ENCODE data around the gene MGST2. TPM values are rescaled to one million over a fixed set of nuclear protein-coding genes. Genes with fewer than 3 reads are reported as not detected.
A peak's percentile ranks its signal among the peaks of the same experiment; 100 is the strongest.

The MGST2 gene
- total and polyA plus RNA-seq, 4 donors = 51.7 to 171 (median 60.1) TPM

- Histone ChIP-seq H3K27ac (ENCODE audit: low read depth in 1 of 2, low read length in 1 of 2) (no peak overlapping the region), H3K36me3 (ENCODE audit: control insufficient read depth in 4 of 4, insufficient read depth in 4 of 4, low read length in 4 of 4) (no peaks in the 10 kb centered on the region), H3K9ac (ENCODE audit: insufficient read depth in 1 of 2, low read length in 2 of 2) (no peak overlapping the region), H3K9me3 (ENCODE audit: control insufficient read depth in 4 of 4, insufficient read depth in 3 of 4, low read length in 3 of 4) (no peaks in the 10 kb centered on the region), H3K4me3 (no peak overlapping the region), H3K27me3 (ENCODE audit: control insufficient read depth in 3 of 3, insufficient read depth in 3 of 3, low read length in 2 of 3) (no peaks in the 10 kb centered on the region), H3K4me1 (ENCODE audit: control insufficient read depth in 5 of 5, insufficient read depth in 5 of 5, low read length in 5 of 5) (peaks cover 0 to 10% (median 0%) of the 10 kb centered on the region in 5 donors)
- ATAC-seq (ENCODE audit: insufficient read depth, low FRiP score) (peak; percentile 74), DNase-seq (peak; percentile 62 to 79 (median 76))
- 35 to 42% methylated on average over 13 of the region's 13 CpGs for WGBS, 2 donors
- peak; percentile 64 for TF ChIP-seq CTCF (IDR thresholded peaks at IDR 0.05; ENCODE audit: control extremely low read depth, extremely low read depth)
Measured at GRCh38 chr4:139656614-139657486, 8.8 kb upstream of the MGST2 start.

- WGBS, 2 donors = 90 to 92% methylated on average over 4 of the region's 4 CpGs
- Histone ChIP-seq H3K9me3 (ENCODE audit: control insufficient read depth in 4 of 4, insufficient read depth in 3 of 4, low read length in 3 of 4) (no peaks in the 10 kb centered on the region), H3K27me3 (ENCODE audit: control insufficient read depth in 3 of 3, insufficient read depth in 3 of 3, low read length in 2 of 3) (no peaks in the 10 kb centered on the region), H3K4me3 (no peak overlapping the region), H3K36me3 (ENCODE audit: control insufficient read depth in 4 of 4, insufficient read depth in 4 of 4, low read length in 4 of 4) (no peaks in the 10 kb centered on the region), H3K27ac (ENCODE audit: low read depth in 1 of 2, low read length in 1 of 2) (peak overlapping the region; percentile 5 to 57), H3K4me1 (ENCODE audit: control insufficient read depth in 5 of 5, insufficient read depth in 5 of 5, low read length in 5 of 5) (peaks cover 0 to 10% (median 0%) of the 10 kb centered on the region in 5 donors), H3K9ac (ENCODE audit: insufficient read depth in 1 of 2, low read length in 2 of 2) (no peak overlapping the region)
- DNase-seq (no peak), ATAC-seq (ENCODE audit: insufficient read depth, low FRiP score) (no peak)
- no peak for TF ChIP-seq CTCF (IDR thresholded peaks at IDR 0.05; ENCODE audit: control extremely low read depth, extremely low read depth)
Measured at GRCh38 chr4:139658185-139658584, 7.4 kb upstream of the MGST2 start.

GRCh38 chr4:139658586-139659382 lies 6.8 kb upstream of the MGST2 start:
- no peak overlapping the region for H3K27ac ChIP-seq (ENCODE audit: low read depth in 1 of 2, low read length in 1 of 2)
- H3K9ac ChIP-seq (ENCODE audit: insufficient read depth in 1 of 2, low read length in 2 of 2) = no peak overlapping the region
- no peak for ATAC-seq (ENCODE audit: insufficient read depth, low FRiP score)

More at GRCh38 chr4:139658586-139659382, 6.8 kb upstream of the MGST2 start:
- peaks cover 0 to 10% (median 2%) of the 10 kb centered on the region in 5 donors for H3K4me1 ChIP-seq (ENCODE audit: control insufficient read depth in 5 of 5, insufficient read depth in 5 of 5, low read length in 5 of 5)
- H3K27me3 ChIP-seq (ENCODE audit: control insufficient read depth in 3 of 3, insufficient read depth in 3 of 3, low read length in 2 of 3) = no peaks in the 10 kb centered on the region
- 89 to 97% methylated on average over 2 of the region's 2 CpGs for WGBS, 2 donors
- TF ChIP-seq CTCF (IDR thresholded peaks at IDR 0.05; ENCODE audit: control extremely low read depth, extremely low read depth) = no peak
- H3K36me3 ChIP-seq (ENCODE audit: control insufficient read depth in 4 of 4, insufficient read depth in 4 of 4, low read length in 4 of 4) = no peaks in the 10 kb centered on the region
- H3K4me3 ChIP-seq = no peak overlapping the region
- no peak for DNase-seq
- H3K9me3 ChIP-seq (ENCODE audit: control insufficient read depth in 4 of 4, insufficient read depth in 3 of 4, low read length in 3 of 4) = no peaks in the 10 kb centered on the region

All from lung (tissue), 12 donors.